Dermis microvascular lymphatic vessel endothelial cell (primary cell): ENCODE results near the gene PITPNB. TPM values are rescaled to one million over a fixed set of nuclear protein-coding genes. Genes with fewer than 3 reads are reported as not detected.

Experiments
- DNase-seq, 2 donors: peaks; one replicate each; pipeline versions ENCODE4 v3.0.0 to v3.0.0-alpha.2; 2010; ENCODE audit warnings: low read depth in 2 of 2
- total RNA-seq: library from RNA; depleted of rRNA; stranded (reverse); fragments of >200 nt; gene quantifications from 2 replicates; pipeline ENCODE4 v1.2.1, GENCODE V29; 2014

PITPNB gene
- total RNA-seq, 1 donor from 2014 or later = 19.6 TPM

DNA sequence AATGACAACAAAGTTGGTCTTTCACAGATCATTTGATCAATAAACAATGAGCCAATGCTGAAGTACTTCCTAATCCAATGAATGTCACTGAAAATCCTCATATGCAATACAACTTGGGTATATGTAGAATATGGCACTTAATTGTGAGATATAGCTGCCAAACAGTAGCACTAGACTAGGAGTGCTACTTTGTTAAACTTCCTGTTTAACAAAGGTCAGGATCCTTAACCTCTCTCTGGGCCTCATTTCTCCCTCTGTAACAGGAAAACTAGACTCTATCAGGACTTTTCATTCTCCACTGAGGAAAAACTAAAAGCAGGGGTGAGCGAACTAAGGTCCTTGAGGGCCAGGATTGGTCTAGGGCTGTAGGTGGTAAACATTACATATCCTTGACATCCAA, 56.1 kb downstream of the PITPNB start:
- no peak for DNase-seq

DNA sequence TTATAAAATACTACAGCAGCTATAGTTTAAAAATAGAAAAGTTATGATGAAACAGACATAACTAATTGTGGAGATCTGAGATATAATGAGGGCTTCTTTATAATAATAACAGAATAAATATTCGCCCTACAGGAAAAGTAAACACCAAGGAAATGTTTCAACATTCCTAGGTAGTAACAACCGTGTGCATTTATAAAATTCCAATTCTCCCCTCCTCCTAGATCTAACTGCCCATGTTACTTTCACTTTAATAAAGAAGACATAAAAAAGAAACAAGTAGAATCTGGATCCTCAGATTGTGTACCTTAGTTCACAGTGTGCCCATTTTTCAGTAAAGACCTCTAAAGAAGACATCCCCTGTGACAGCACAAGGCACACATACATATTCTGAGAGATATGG, 59.7 kb downstream of the PITPNB start:
- DNase-seq = no peak

DNA sequence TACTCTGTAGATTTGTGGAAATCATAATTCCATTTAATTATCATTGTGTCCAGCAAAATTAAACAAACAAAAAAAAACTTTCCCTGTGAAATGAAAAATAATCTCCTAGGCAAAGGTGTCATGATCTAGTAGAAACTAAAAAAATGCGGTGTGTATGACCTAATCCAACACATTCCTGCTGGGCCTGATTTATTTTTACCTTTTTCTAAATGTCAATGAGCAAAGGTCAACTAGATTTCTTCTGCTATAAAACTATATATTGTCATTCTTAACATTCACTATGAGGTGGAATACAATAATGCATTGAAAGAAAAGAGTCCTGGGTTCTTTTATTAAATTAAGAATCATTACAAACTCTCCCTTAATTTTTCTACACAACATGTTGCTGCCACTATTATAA, 60.4 kb downstream of the PITPNB start:
- no peak for DNase-seq

DNA sequence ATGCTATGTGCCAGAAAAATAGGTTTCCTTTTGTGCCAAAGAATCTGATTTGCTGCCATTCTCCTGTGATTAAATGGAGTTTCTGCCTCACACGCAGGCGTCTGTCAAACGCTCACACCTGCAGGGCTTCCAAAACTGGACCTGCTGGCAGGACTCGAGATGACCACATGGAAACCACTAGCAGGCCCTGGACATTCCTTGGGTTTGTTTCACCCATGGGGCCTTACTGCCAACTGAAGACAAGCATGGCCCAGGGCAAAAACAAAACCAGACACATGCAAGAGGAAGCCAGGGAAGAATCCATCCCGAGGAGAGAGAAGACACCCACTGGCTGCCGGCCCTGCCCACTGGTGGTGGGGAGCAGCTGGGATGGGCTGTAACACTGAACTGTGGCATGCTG, 61.6 kb downstream of the PITPNB start:
- no peak for DNase-seq

DNA sequence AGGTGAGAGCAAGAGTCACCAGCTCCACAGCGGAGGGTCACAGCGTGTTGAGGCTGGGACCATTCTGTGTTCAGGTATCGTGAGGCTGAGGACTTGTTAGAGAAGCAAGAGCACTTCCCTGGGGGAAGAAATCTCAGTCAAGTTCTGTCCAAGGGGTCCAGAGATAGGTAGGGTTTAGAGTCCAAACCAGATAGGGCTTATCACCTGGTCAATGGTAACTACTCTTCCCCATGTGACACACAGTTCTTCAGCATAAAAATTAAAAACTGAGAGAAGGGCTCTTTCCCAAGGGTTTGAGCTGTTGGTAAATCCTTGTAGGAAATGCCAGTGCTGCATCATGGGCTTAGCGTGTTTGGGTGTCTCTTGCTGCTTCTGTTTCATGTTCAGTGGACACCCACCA, 62.7 kb downstream of the PITPNB start:
- DNase-seq = no peak

DNA sequence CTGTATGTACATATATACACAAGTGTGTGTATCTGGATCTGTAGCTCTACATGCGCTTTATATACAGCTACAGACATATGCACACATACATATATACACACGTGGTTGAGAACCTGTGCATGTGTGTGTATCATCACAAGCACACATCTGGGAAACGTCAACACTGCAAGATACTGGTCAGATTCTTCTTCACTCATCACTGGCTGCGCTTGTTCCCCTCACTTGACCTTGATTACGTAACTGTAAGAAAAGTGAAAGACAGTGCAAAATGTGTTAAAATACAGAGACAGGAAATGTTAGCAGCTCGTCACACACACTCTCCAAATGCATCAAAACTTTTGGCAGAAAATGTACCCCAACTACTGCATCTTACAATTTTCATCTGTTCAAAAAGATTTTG, 65.6 kb downstream of the PITPNB start:
- DNase-seq = no peak

DNA sequence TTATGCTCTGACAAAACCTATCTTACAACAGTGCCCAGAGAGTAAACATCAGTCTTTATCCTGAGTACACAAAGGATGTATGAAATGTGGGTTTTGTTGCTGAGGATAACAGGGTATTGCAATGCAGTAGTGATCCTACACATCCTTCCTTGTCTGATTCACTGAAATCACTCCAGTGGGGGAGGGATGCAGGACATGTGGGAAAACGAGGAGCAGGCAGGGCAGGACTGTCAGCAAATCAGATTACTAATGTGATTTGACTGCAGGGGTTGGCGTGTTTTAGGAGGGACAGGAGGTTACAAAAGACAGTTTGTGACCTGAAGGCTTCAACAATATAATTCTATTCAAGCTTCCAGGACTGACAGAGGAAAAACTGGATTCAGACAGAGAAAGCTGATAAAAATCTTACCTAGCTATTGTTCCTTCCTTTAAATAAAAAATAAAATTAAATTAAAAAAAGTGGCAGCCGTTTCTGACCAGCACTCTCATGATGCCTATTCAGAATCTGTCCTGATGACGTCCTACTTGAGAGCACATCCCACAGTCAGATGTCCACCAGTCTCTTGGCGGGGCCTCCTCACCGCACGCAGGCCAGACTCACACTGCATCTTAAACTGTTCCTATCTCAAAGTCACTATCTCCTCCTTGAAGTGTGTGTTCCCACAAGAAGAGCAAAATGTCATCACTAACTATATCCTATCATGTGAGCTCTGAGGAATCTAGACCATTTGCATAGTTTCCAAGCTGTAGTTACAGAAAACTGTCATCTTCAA, 66.9 kb downstream of the PITPNB start:
- peak in 1 of 2 donors; percentile 60 for DNase-seq

DNA sequence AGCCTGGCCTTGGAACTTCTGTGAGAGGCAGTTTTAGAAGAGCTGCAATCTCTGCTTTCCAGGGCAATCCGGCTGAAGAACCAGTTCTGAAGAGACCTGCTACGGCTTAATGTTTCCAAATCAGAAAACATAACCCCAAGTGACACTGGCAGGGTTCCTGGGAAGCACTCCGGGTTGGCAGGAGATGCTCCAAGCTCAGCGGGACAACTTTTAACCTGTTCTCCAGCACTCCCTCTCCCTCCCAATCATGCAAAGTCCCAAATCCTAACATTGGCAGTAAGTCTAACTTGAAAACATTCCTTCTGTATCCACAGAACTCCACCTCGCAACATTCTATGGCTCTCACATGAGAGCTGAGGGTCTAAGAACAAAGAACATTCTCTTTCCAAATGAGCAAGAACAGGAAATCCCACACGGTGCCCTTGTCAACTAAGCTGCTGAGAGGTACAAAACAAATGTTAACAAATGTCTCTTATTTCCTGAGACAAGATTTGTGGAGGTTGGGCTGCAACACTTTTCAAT, 69.0 kb downstream of the PITPNB start:
- DNase-seq = peak in 1 of 2 donors; percentile 69

DNA sequence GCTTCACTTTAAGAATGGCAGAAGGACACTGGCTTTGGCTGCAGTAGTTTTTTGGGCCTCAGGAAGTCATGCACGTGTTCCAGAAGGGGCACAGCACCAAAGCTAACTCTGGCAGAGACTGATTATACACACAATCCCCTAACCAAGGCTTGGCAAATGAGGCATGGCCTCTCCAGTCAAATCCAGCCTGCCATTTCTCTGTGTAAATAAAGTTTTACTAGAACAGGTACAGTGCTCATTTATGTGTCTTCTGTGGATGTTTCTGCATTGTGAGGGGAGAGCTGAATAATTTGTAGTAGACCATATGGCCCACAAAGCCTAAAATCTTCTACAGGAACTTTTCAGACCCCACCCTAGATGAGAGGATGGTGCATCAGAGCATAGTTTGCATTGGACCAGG, 71.1 kb downstream of the PITPNB start:
- DNase-seq = no peak

DNA sequence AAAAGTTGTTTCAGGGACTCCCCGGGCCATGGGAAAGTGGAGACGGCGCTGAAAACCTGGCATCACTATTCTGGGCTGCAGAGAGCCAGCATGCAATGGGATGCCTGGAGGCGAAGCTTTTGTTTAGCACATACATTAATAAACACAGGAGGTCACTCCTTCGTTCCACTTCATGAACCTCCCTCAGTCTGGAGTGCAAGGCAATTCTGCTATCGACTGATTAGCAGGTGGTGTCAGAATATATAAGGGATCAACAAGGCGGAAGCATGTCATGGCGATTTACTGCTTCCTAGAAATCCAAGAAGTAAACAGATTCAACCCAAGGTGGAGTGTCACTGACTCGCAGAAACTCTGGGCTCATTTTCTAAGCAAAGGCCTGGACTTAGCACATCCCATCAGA, 72.1 kb downstream of the PITPNB start:
- DNase-seq = no peak

DNA sequence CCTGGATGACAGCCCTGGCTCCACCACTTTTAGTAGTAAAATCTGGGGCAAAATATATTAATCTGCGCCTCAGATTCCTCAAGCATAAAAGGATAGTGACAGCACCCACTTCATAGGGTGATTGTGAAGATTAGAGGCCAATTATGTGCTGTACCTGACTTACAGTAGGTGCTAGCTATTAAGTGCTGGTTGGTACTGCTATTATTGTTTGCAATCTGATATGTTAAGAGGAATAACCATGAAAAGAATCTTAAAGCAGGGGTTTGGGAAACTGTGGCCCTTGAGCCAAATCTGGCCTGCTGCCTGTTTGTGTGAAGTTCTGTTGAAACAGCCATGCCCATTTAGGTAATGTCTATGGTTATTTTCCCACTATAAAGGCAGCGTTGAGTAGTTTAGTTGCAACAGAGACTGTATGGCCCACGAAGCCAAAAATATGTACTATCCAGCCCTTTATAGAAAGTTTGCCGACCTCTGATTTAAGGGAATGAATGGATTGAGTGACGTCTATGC, 72.8 kb downstream of the PITPNB start:
- DNase-seq = no peak

DNA sequence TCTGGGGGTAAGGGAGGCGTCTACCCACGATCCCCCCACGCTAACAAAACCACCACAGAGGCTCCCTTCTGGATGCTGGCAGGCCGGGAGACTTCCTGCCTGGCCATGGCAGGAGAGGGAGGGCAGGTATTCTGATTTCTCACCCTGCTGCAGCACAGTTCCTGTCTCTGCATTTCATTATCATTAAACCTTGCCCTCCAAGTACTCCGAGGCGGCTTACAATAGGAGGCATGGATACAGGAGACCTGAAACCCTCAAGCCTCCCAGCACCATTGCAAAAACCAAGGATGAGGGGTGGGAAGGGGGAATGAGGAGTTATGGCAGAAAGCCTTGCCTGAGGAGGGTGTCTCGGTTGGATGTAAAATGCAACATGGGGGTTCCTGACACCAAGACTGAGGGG, 73.4 kb downstream of the PITPNB start:
- DNase-seq = no peak

DNA sequence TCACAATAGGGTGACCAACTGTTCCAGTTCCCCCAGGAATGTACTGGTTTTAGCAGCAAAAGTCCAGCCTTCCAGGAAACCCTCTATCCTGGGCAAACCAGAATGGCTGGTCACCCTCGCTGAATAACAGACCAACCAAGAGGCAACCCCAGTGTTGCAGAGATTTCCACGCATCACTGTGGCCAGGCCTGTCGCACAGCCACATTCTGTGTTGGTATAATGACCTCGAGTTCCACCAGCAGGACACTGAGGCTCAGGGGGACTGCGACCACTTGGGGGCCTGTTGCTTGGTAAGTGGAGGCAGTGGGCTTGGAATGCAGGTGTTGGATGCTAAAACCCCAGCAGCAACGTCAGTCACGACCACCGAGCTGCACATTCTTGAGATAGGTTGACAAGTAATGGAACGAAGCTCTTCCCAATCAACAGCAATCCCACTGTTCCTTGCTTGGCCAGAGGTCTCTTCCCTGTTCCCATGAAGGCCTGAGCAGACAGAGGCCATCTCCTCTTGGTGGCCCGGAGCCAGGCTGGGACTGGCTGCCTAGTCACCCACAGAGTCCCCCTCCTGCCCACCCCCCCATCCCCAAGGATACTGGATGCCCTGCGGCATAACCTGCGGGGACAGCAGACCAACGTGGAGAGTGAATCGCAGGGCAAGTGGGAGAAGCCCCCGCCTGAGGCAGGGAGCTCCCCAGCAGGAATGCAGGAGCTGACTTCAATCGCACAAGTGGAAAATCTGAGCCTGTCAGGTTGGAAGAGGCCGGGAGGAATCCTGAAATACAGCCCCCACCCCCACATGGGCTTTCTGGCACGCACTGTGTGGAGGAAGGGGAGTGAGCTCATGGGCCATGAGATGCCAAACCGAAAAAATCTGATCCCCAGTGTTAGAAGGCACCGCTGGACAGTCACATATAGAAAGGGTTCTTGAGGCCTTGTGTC, 74.1 kb downstream of the PITPNB start:
- DNase-seq = no peak

DNA sequence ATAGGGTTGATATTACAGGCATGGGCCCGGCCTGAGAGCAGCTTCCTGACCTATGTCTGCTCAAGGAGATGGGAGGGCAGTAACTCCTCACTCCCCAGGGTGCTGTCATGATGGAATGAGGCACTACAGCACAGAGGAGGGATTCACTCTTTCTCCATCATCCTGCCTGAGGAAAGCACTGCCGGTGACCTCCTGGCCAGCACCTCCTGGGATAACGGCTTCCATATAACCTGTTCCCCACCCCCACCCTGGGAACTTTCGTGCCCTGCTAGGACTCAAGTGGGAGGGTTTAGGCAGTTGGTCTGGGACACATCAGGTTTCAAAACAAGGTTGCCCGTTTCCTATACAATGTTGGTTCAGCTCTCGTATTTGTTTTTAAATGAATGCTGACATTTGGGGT, 74.8 kb downstream of the PITPNB start:
- no peak for DNase-seq

DNA sequence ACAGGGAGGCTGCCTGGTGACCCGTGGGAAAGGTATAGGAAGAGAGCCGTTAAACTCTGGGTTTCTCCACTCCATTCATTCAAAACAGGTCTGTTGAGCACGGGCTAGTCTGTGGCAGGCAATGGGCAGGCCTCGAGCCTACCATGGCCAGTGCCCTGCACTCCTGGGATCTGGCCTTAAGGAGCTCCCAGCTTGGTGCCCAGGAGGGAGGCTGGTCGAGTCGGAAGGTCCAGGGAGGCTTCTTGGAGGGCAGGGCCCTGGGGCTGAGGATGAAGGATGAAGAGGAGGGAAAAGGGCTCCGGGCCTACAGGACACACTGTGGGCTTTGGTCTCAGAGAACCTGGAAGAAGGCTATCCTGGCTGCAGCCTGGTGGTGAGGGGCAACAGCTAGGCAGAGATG, 75.6 kb downstream of the PITPNB start:
- DNase-seq = no peak

DNA sequence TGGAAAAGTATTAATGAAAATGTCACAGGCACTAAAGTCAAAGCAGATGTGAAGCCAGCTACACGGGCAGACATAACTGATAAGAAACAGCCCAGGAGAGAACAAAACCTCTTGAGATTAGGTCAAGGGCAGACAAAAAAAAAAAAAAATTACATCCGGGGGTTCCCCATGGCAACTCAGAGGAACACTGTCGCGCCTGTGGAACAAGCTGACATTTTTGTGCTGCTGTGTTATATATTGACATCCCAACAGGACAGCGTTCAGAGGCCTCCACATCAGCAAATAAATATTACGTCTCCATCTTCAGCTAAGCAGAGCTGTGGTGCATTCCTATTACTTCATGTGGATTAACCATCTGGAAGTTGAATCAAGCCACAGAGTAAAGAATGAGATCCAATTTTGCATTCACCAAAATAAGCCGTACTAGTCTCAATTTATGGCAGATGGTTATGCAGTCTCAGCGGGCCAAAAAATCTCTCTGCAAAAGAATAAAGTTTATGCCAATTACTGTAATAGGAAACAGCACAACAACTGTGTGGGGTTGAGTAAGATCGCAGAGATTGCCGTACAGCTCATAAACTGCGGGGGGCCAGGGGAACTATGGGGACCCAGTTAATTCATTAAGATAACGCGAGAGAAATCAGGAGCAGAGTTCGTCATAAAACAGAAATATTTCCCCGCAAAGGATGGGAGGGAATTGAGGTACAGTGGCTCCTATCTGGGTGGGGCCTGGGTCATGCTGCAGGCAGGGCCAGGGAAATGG, 76.2 kb downstream of the PITPNB start:
- DNase-seq = no peak

DNA sequence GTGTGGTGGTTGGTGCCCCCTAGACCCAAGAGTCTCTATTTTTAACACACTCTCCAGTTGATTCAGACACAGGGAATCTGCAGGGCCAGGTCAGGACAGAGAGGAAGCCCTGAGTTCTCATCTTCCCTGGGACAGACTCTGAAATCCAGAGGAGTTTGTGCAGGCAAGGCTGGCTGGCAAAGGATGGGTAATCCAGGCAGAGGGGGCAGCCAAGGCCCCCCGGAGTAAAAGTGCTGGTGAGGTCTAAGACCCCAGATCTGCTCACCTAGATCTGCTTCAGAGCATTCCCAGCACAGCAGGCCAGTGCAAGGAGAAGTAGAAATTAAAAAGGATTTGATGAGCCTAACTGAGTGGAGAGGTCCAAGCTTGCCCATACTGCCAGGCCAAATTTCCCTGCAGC, 76.9 kb downstream of the PITPNB start:
- no peak for DNase-seq

DNA sequence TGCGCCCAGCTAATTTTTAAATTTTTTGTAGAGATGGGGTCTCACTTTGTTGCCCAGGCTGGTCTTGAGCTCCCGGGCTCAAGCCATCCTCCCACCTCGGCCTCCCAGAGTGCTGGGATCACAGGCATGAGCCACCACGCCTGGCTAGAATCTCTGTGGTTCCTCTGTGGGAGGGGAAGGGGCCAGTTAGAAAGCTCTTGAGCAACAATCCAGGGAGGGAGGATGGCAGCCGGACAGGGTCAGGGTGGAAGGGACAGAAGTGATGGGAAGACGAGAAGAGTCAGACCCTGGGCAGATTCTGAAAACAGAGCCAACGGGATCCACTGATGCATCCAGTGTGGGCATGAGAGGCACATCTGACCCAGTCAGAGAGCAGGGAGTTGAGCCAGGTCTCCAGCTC, 78.6 kb downstream of the PITPNB start:
- DNase-seq = no peak

DNA sequence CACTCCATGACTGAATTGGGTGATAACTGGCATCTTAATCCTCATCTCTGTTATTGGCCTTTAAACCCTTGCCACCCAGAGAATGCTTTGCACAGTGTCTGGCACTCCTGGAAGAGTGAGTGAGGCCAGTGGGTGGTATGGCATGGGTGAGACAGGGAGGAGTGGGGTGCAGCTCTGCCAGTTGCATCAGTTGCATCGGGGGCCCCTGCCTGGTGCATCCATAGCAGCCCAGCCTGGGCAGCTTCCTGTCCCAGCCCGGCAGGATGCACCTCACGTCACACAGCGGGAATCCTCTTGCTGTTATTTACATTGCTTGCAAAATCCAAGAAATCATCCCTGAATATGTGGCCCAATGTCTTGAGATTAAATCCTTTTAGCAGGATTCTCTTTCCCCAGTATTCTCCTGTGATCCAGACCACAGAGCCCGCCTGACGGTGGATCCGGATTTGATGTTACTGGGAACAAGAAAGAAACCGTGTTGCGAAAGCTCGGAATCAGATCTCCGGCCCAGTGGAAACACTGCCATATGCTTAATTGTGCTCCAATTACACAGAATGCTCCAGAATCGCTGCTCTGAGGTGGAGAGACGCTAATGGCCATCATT, 79.9 kb downstream of the PITPNB start:
- DNase-seq = no peak

DNA sequence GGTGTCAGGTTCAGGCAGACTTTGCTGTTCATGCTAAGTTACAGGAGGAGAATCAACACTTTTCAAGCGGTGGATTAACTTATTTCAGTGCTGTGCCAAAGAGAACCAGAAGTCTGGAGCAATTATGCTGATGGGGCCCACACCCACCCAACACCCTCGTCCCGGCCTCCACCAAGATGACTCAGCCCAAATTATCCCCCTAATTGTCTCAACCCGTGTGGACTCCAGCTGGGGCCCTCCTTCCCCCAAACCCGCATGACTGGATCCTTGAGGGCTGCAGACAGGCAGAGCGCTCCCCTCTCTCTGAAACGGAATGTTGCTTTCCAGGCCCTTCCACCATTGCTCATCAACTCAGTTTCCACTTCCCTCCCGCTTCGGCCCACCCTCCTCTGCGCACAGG, 82.9 kb downstream of the PITPNB start:
- no peak for DNase-seq

DNA sequence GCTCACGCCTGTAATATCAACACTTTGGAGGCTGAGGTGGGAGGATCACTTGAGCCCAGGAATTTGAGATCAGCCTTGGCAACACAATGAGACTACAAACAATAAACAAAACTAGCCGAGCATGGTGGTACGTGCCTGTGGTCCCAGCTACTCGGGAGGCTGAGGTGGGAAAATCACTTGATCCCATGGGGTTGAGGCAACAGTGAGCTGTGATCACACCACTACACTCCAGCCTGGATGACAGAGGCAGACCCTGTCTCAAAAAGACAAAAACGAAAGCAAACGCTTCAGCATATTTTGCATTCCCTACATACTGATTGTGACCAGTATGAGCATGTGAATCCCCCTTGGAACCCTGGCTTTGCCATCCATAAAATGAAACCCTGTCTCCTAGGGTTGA, 83.6 kb downstream of the PITPNB start:
- DNase-seq = no peak
